Head of caudate nucleus (tissue), 42 donors: ENCODE measurements around the gene EIF1AD.

Source experiments
- DNase-seq, 42 donors: peaks; one replicate each; pipeline versions ENCODE4 v3.0.0 to v3.0.0-alpha.2; 2020 to 2021; ENCODE audit warnings: mixed read lengths in 7 of 42
- intact Hi-C: fragments of 100-400 bp; cut with DNase I; formaldehyde crosslinking; loops from one replicate; pipeline ENCODE4 v1.15.0; 2022

Gene EIF1AD

DNA sequence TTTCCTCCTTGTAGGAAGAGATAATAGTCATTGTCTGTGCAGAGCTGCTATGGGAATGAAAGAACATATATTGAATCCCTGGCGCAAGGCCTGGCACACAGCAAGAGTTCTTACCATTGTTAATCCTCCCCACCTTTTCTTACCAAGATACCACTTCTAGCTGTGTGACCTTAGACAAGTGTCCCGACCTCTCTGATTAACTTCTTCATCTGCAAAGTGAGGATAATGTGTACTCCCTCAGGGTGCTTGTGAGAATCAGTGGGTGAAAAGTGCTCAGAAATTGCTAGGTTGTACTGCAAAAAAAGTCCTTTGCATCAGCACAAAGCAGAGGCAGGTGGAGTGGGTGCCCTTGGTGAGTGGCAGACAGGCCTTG lies 6.1 kb upstream of the EIF1AD start:
- intact Hi-C loops, result no loop called here
- no peak for DNase-seq

DNA sequence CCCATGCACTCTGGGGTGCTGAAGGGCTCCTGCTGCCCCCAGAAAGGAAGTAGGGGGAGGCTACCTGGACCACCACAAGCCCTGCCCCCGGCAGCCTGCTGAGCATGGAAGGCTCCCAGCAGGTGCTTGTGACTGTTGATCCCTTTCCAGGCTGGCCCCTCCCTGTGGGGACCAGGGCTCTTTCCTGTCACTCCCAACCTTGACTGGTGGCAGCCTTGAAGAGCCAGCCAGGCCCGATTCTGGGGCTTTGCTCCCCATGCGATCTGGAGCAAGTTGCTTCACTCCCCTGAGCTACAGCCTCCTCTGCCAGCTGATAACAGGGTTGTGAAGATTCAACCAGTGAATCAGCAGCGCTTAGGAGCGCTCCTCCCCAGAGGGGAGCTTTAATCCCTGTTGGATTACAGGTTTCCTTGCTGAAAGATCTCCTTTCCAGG lies 5.3 kb upstream of the EIF1AD start:
- intact Hi-C loops, result no loop called here
- DNase-seq, result no peak

DNA sequence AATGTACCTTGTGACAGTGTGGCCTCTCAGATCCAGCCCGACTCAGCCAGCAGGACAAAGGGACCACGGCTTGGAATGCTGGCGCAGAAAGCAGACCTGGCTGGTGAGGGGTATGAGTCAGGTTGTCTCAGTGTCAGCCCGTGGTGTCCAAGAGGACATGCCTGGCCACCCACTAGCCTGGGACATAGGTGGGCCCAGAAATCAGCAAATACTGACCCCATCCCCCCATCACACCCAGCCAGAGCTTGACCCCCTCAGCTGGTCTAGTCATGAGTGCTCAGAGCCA lies 4.9 kb upstream of the EIF1AD start:
- DNase-seq, result no peak
- intact Hi-C loops, result no loop called here

DNA sequence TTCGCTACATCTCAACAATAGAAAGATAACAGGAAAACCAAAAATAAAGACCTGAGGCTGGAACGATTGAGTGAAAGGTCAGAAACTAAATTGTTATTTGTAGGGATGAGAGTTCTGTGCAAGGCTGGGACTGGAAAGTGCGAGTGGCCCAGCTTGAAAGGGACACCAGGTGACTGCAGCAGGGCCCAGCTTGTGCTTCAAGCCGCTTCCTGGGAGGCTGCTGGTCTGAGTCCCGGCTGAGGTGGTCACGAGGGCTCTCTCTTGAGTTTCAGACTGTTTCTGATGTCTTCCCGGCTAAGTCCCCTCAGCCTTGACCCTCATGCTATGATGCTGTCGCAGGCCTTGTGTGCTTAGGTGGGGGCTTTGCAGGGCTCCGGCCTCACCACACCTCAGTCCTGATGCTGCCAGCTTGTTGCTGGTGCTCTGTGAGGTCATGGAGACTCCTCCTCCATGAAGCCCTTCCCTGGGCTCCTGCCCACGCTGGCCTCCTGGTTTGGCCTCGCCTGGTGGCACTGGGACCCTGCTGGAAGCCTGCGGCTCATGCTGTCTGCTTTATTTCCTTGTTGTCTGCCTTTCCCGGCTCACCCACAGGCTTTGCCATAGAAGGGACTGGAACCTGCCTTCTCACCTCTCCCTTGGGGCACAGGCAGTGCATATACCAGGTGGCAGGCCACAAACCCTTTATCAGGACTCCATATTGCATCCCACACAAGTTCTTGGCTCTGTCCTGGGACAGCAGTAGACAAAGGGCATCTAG lies 4.4 kb upstream of the EIF1AD start:
- intact Hi-C loops, result no loop called here

DNA sequence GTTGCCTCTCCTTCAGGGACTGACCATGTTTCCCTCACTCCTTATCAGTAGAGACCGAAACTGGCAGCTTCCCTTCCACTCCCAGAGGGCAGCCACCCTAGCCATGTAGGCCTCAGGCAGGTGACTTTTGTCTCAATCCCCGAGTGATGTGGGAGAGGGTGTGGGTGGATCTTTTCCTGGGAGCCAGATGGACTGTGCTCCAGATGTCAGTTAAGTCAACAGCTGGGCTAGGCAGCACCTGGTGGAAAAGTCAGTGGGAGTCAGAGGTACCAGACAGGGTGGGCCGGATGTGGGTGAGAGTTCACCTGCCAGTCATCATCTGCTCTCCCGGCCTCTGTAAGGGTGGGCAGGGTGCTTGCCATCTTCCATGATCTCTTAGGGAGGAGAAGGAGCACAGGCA lies 2.2 kb upstream of the EIF1AD start:
- no peak for DNase-seq
- intact Hi-C loops, result no loop called here

More for the DNA sequence above, 4.4 kb upstream of the EIF1AD start:
- no peak for DNase-seq

DNA sequence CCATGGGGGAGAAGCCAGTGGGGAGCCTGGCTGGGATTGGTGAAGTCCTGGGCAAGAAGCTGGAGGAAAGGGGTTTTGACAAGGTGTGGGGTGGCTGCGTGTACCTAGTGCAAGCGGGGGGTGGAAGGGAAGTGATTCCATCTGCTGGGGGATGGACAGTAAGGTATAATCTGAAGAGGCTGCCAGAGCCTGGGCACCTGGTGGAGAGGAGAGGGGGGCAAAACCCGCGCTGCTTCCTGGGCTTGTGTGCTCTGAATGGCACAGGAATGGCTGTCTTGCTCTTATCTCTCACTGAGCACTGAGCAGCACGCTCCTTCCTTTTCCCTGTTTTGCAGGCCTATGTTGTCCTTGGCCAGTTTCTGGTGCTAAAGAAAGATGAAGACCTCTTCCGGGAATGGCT lies 1.3 kb upstream of the EIF1AD start:
- no peak for DNase-seq
- intact Hi-C loops, result no loop called here

DNA sequence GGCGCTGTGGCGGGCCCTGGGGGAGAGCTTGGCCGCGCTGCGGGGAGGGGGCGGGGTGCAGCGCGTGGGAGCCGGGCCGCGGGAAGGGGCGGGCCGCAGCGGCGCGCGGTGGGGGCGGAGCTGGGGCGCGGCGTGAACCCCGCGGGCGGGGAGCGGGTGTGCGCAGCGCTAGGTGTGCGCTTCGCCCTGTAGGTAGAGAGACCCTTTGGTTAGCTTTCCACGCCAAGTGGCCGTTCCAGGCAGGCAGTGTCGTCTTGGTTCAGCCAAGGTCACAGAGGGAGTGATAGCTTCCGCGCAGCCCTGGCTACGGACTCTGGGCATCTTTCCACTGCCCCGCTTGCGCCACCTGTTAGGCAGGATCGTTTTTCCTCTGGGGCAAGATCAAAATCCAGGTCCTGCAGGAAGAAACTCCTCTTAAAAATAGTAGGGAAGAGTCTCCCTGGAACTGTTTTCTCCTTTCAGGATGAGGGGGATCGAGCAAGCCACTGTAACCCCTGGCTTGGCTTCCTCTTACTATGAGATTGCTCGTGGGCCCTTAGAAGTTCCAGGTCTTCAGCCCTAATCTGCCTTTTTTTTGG lies 780 bp upstream of the EIF1AD start:
- peak in 8 of 42 donors; percentile 23 to 73 (median 38) for DNase-seq
- intact Hi-C loops, result loop anchor here (1.0 kb wide), 2 partner anchors 41 to 50 kb away; partner anchors contain the start of genes SART1 and SF3B2

DNA sequence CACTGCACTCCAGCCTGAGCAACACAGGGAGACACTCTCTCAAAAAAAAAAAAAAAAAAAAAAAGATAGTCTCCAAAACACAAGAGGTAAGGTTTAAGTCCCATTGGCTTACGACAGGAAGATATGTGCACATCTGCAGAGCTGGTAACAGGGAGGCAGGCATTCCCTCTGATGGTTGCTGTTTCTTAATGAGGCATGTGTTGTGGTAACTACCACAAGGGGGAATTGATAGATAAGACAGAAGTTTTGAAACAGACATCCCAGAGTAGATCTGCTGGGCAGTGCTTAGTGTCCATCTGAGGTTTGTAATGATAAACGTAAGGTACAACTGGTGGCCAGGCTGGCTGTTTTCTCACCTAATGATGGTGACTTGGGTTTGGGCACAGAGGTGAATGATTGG lies 4.7 kb downstream of the EIF1AD start:
- intact Hi-C loops, result loop anchor here (10.0 kb wide), 1 partner anchor 112 kb away; the partner anchor contains the start of gene FIBP
- DNase-seq, result no peak

DNA sequence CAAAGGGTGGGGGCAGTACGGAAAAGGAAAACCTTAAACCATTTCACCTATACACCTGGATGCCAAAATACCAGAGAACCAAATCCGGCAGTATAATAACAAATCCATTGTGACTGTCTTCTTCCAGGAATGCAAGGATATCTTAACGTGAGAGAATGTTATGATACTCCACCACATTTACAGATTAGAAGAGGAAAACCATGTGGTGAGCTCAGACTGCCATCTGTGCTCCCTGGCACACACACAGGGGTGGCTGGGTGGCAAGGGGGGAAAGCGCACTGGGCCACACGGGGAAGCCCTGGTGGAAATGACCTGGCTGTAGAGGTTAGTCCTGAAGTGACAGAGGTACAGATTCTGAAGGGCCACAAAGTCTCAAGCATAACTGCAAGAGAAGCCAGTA lies 9.9 kb downstream of the EIF1AD start:
- intact Hi-C loops, result loop anchor here (10.0 kb wide), 1 partner anchor 107 kb away; the partner anchor contains the start of gene FIBP
- no peak for DNase-seq

DNA sequence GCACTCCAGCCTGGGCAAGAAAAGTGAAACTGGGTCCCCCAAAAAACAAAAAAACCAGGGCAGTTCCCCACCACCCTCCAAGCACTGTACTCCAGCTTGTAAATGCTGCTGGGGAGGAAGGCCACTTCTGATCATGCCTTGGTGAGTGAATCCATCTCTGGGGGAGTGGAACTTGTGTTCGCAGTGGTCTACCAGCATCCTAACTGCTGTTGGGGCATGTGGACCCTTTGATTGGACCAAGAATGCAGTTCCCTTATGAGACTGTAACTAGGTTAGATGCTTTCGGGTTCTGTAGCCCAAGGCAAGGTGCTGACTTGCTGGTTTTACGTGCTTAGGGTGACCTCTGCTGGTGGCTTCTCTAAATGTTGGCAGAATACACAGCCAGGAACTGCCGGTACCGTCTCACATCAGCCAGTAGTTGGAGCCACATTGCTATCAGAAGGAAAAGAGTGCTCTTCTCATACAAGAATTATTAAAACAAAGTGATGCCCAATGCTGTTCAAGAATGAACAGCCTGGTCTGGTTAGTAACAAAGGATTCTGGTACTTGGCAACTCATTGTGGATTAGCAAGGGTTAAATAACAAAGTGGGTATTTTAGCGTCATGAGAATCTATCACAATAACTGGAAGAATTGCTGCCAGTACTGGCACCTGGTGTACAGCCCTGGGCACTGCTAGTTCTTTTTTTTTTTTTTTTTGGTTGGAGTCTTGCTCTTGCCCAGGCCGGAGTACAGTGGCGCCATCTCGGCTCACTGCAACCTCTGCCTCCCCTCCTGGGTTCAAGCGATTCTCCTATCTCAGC lies 13.0 kb downstream of the EIF1AD start:
- intact Hi-C loops, result loop anchor here (10.0 kb wide), 1 partner anchor 364 kb away; no protein-coding TSS in a partner anchor

DNA sequence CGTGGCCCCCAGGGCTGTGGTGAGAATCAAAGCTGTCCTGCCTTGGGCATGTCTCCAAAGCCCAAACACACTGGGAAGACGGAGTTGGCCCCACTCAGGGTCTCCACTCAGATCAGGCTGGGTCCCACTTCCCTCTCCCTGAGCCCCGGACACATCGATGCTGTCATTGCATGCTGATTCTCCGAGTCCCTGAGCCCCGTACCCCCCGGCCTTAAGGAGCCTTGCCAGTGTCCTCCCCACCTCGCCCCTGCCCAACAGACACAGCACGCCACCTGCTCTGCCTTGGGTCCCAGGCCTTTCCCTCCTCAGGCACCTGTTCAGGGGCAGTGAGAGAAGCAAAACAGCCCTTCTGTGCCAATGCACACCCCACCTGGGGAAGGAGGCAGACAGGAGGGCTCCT lies 14.6 kb downstream of the EIF1AD start:
- intact Hi-C loops, result loop anchor here (10.0 kb wide), 1 partner anchor 363 kb away; no protein-coding TSS in a partner anchor
- no peak for DNase-seq

More for the DNA sequence above, 13.0 kb downstream of the EIF1AD start:
- peak; percentile 56 to 96 (median 92) for DNase-seq

DNA sequence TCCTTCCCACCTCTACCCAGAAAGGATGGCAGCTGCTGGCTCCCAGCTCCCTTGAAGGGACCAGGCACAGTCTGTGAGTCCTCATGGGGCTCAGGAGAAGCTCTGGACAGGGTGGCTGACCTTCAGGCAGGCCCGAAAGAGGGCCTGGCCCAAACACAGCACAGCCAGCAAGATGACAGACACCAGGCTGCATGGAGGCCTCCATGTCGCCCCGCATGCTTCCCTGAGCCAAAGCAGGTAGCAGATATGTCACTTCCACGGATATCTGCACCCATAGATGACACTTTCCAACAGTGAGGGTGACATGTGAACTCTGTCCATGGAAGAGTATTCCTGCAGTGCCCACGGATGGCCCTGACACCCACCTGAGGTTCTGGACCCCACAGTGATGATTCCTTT lies 18.4 kb downstream of the EIF1AD start:
- no peak for DNase-seq
- intact Hi-C loops, result loop anchor here (10.0 kb wide), 1 partner anchor 359 kb away; no protein-coding TSS in a partner anchor

DNA sequence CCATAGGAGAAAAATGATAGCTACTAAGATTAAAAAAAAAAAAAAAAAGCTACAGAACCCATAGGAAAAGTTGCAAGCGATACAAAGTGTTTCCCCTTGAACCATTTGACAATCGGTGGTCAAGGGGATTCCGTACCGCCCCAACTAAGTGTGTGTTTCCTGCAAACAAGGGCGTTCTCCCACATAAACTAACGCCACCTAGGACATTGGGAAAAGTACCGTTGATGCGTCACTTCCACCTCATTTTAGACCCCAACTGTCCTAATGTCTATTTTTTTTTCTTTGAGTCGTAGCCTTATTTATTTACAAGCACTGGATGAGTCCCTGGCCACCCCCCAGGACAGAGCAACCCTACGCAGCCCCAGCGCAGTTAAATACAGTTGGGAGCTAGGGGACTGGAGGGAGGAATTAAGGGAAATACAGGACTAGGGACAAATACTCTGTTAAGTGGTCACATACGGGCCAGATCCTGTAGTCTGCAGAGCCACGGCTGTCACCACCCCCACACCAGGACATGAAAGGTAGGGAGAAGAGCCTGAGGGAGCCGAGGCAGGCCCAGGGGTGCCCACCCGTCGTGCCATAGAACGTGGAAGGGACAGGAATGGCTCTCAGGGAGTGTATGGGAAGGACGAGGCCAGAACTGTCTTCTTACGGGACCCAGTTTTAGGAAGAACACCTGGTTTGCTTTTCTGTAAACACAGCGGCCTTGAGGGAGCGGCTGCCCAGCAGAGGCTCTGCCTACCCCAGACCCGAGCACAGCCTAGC lies 19.0 kb downstream of the EIF1AD start:
- intact Hi-C loops, result loop anchor here (10.0 kb wide), 1 partner anchor 358 kb away; no protein-coding TSS in a partner anchor
- DNase-seq, result no peak

DNA sequence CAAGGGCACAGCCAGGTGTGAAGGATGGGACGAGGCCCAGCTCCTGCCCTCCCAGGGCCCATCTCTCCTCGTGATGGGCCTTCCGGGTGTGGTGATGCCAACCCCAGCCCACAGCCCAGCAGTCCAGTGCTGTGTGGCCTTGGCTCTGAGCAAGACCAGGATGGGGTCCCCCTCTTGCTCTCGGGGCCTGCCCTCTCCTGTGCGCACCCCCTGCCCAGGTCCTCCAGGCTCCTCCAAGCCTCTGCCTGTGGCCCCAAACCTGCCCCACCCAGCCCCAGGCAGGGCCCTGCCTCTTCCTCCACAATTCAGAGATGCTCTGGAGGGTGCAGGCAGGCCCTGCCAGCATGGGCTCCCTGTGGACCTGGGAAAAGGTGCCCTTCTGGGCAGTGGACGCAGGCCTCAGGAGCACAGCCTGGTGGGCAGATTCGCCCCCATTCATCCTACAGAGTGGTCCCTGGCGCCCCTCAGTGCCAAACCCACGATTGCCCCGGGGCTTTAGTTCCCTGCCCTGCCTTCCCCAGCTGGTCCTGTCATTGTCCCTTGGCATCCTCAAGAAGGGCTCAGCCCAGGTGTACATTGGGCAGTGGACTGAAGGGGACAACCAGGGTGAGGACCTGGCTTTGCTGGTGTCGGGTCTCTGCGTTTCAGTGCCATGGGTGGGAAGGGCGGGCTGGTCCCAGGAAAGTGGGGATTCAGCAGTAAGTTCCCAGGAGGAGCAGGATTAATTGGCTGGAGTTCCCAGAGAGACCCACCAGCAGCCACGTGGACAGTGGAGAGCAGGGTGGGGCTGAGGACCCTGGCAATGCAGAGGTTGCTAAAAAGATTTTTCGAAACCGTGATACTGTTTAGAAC lies 19.8 kb downstream of the EIF1AD start:
- DNase-seq, result no peak
- intact Hi-C loops, result loop anchor here (10.0 kb wide), 1 partner anchor 357 kb away; no protein-coding TSS in a partner anchor

DNA sequence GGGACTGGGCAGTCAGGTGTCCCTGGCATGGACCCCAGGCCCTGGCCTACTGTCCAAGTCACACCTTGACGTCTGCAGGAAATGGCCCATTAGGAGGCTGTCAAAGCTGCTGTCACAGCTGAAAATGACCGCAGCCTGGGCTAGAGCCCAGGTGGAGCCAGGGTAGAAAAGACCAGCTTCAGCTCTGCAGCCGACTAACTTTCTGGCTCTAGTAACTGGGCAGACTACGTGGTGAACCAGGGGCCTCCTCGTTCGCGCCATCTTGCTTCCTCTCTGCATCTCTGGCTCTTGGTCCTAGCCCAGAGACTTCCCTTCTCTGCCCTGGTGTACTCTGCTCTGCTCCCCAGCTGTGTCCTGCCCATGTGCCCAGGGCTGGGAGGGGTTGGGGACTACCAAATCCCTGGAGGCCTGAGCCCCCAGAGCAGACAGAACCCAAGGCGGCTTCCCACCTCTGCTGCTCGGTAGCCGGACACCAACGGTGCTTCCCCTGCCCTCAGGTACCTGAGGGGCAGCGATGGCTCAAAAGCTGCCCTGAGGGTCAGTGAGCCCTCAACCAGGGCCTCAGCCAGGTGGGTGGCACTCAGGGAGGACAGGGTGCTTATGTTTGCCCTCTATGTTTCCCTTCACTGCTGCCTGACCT lies 20.7 kb downstream of the EIF1AD start:
- no peak for DNase-seq
- intact Hi-C loops, result loop anchor here (10.0 kb wide), 1 partner anchor 356 kb away; no protein-coding TSS in a partner anchor

DNA sequence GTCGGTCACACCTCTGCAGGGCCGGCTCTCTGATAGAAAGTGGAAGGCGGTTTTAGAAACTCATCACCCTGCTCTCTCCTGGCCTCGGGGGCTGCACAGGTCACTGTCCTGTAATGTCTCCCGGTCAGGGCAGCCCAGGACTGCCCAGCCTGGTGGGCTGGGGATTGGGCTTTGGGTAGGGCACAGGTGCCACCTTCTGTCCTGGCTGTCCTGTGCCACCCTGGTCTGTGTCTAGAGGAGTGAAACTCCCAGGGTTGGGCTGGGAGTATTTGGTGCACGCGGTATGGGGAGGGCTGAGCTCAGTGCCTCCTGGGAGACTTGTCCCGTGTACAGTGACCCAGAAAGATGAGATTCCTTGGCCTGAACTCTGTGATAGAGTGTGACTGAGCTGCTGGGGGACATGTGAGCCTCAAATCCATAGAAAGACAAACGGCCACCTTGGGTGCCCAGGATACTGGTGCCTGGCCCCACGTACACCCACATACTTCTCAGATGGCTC lies 22.6 kb downstream of the EIF1AD start:
- no peak for DNase-seq
- intact Hi-C loops, result no loop called here
